ENCODE results near the gene TMTC1.

- TF ChIP-seq, protein P1, sequence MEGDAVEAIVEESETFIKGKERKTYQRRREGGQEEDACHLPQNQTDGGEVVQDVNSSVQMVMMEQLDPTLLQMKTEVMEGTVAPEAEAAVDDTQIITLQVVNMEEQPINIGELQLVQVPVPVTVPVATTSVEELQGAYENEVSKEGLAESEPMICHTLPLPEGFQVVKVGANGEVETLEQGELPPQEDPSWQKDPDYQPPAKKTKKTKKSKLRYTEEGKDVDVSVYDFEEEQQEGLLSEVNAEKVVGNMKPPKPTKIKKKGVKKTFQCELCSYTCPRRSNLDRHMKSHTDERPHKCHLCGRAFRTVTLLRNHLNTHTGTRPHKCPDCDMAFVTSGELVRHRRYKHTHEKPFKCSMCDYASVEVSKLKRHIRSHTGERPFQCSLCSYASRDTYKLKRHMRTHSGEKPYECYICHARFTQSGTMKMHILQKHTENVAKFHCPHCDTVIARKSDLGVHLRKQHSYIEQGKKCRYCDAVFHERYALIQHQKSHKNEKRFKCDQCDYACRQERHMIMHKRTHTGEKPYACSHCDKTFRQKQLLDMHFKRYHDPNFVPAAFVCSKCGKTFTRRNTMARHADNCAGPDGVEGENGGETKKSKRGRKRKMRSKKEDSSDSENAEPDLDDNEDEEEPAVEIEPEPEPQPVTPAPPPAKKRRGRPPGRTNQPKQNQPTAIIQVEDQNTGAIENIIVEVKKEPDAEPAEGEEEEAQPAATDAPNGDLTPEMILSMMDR (IDR thresholded peaks at IDR 0.05) = no peak
- no peak for TF ChIP-seq POLR2A (IDR thresholded peaks at IDR 0.05)
Measured at GRCh38 chr12:29714966-29715365, 68.8 kb downstream of the TMTC1 start.
